GM19099 (cell line): ENCODE data around the gene C2CD2L.

Experiments used
- POLR2A ChIP-seq: IDR thresholded peaks from 3 replicates; pipeline ENCODE4 v1.6.1; 2011; ENCODE audit warnings: low read depth; ENCODE audit not compliant: insufficient read length; ENCODE audit errors: extremely low read depth

C2CD2L gene

GRCh38 chr11:119153049-119153818, 46.1 kb downstream of the C2CD2L start:
- TF ChIP-seq POLR2A = no peak

GRCh38 chr11:119154178-119154577, 47.0 kb downstream of the C2CD2L start:
- TF ChIP-seq POLR2A = no peak

- no peak for TF ChIP-seq POLR2A
These were observed 48.8 kb downstream of the C2CD2L start for GRCh38 chr11:119155733-119156492.

- TF ChIP-seq POLR2A = no peak
These were observed 49.4 kb downstream of the C2CD2L start for GRCh38 chr11:119156496-119156895.

- no peak for TF ChIP-seq POLR2A
These were observed 49.9 kb downstream of the C2CD2L start for GRCh38 chr11:119157063-119157462.

- no peak for TF ChIP-seq POLR2A
These were observed 51.3 kb downstream of the C2CD2L start for GRCh38 chr11:119158467-119158866.

GRCh38 chr11:119160151-119160550, 53.0 kb downstream of the C2CD2L start:
- TF ChIP-seq POLR2A = no peak

GRCh38 chr11:119161871-119162270, 54.7 kb downstream of the C2CD2L start:
- no peak for TF ChIP-seq POLR2A

- TF ChIP-seq POLR2A = no peak
These were observed 59.4 kb downstream of the C2CD2L start for GRCh38 chr11:119166368-119167076.

- no peak for TF ChIP-seq POLR2A
These were observed 60.8 kb downstream of the C2CD2L start for GRCh38 chr11:119167933-119168332.
